ENCODE results near the gene ZBTB7C. TPM values are rescaled to one million over a fixed set of nuclear protein-coding genes. Genes with fewer than 3 reads are reported as not detected.

Gene ZBTB7C
- total RNA-seq, 2 donors from 2014 or later: 0.04 to 0.40 TPM

DNA sequence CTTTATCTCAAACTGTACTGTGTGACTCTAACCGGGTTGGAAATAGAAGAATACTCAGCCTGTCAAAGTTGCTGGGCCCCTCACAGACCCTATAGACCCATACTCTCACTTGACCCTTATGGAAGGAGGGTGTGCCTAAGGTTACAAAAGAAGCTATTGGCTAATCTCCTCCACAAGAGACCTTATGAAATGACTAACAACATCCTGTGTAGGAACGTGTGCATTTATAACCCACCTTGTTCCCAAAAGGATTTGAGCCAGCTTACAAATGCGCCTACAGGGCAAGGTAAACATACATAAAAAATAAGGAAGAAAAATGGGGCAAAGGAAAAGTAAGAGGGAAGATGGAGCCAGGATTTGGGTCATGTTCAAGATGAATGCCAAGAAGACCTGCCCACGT is 253.3 kb downstream of the ZBTB7C start:
- Mint-ChIP-seq H3K27ac (no peak overlapping the region), H3K36me3 (ENCODE audit: low read depth) (no peaks in the 10 kb centered on the region), H3K27me3 (peaks cover 7% of the 10 kb centered on the region), H3K4me1 (no peaks in the 10 kb centered on the region), H3K4me3 (no peak overlapping the region), H3K9me3 (no peaks in the 10 kb centered on the region)
- no peak for ATAC-seq (replicated peaks)

- Mint-ChIP-seq H3K4me3 (no peak overlapping the region), H3K4me1 (no peaks in the 10 kb centered on the region), H3K9me3 (no peaks in the 10 kb centered on the region), H3K27me3 (peaks cover 7% of the 10 kb centered on the region), H3K27ac (no peak overlapping the region), H3K36me3 (ENCODE audit: low read depth) (no peaks in the 10 kb centered on the region)
- ATAC-seq (replicated peaks): no peak
These were observed 254.4 kb downstream of the ZBTB7C start for GRCh38 chr18:48154828-48155227.

- no peak overlapping the region for H3K27ac Mint-ChIP-seq
- H3K4me3 Mint-ChIP-seq: no peak overlapping the region
- no peak for ATAC-seq (replicated peaks)
- H3K9me3 Mint-ChIP-seq: no peaks in the 10 kb centered on the region
- peaks cover 7% of the 10 kb centered on the region for H3K27me3 Mint-ChIP-seq
- H3K4me1 Mint-ChIP-seq: no peaks in the 10 kb centered on the region
- H3K36me3 Mint-ChIP-seq (ENCODE audit: low read depth): no peaks in the 10 kb centered on the region
These were observed 255.3 kb downstream of the ZBTB7C start for GRCh38 chr18:48153613-48154481.

DNA sequence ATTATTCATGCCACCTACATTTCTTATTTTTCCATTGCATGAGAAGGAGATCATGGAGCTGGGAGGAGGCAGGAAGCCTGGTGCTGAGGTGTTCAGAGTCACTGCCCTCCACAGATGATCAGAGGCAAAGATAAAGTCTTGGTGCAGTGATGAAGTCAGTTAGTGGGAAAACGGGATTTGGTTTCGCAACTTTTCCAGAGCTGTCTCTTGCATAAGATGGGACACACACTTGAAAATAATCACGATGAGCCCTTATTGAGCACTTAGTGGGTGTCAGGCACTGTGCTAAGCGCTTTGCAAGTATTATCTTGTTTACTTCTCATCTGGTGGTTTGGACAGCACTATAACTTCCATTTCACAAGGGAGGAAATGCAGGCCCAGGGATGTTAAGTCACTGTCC is 256.6 kb downstream of the ZBTB7C start:
- Mint-ChIP-seq H3K27ac (no peak overlapping the region), H3K4me3 (no peak overlapping the region), H3K4me1 (no peaks in the 10 kb centered on the region), H3K36me3 (ENCODE audit: low read depth) (no peaks in the 10 kb centered on the region), H3K9me3 (no peaks in the 10 kb centered on the region), H3K27me3 (peaks cover 7% of the 10 kb centered on the region)
- no peak for ATAC-seq (replicated peaks)

GRCh38 chr18:48151421-48152065 is 257.6 kb downstream of the ZBTB7C start:
- H3K36me3 Mint-ChIP-seq (ENCODE audit: low read depth): no peaks in the 10 kb centered on the region
- no peak for ATAC-seq (replicated peaks)
- H3K4me1 Mint-ChIP-seq: no peaks in the 10 kb centered on the region
- no peak overlapping the region for H3K27ac Mint-ChIP-seq
- H3K27me3 Mint-ChIP-seq: peaks cover 4% of the 10 kb centered on the region
- H3K9me3 Mint-ChIP-seq: no peaks in the 10 kb centered on the region
- H3K4me3 Mint-ChIP-seq: no peak overlapping the region

DNA sequence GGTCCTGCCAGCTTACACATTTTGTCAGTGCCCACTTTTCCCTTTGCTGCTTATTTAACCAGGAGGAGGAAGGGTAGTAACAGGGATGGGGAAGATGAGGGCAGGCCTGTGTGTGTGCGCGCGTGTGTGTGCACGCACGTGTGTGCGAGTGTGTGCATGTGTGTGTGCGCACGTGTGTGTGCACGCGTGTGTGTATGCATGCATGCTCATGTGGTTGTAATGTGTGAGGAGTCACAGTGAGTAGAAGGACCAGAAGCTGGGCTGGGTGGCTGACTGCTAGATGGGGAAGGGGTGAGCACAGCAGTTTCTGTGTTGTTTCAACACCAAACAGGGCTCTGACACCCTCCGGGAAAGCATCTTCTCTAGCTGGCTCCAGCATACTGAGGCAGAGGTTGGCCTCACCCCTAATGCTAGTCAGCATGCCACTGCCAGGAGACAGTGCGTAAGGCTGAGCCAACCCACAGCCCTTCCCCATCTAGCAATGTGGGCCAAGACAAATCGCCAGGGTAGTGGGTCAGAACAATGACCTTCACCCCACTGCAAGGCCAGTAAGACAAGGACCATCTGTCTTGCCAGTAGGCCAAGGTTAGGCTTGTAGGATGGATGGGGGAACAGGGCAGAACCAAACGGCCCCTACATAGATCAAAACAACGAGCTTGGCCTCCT is 260.0 kb downstream of the ZBTB7C start:
- no peak overlapping the region for H3K27ac Mint-ChIP-seq
- H3K27me3 Mint-ChIP-seq: no peaks in the 10 kb centered on the region
- H3K4me1 Mint-ChIP-seq: no peaks in the 10 kb centered on the region
- H3K36me3 Mint-ChIP-seq (ENCODE audit: low read depth): no peaks in the 10 kb centered on the region
- ATAC-seq (replicated peaks): no peak
- no peak overlapping the region for H3K4me3 Mint-ChIP-seq
- H3K9me3 Mint-ChIP-seq: no peaks in the 10 kb centered on the region

DNA sequence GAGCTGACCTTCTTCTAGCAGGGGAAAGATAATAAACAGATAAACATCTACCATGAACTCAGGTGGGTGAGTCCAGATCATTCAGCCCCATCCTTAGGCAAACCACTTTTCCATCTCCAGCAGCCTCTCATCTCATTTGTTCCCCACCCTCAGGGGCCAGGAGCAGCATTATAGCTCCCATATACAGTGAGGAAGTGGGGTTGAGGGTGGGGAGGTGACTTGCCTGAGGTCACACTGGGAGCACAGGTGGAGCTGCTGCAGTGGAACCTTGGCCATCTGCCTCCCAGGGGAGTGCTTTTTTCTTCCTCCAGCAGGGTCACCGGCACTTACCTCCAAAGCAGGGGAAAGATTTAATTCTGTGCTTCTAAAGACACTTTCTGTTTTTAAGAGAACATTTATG is 266.2 kb downstream of the ZBTB7C start:
- Mint-ChIP-seq H3K27me3 (peaks cover 4% of the 10 kb centered on the region), H3K9me3 (no peaks in the 10 kb centered on the region), H3K4me1 (no peaks in the 10 kb centered on the region), H3K27ac (no peak overlapping the region), H3K36me3 (ENCODE audit: low read depth) (no peaks in the 10 kb centered on the region), H3K4me3 (no peak overlapping the region)
- no peak for ATAC-seq (replicated peaks)

GRCh38 chr18:48142353-48142752 is 266.8 kb downstream of the ZBTB7C start:
- ATAC-seq (replicated peaks): no peak
- Mint-ChIP-seq H3K4me3 (no peak overlapping the region), H3K27me3 (peaks cover 11% of the 10 kb centered on the region), H3K4me1 (no peaks in the 10 kb centered on the region), H3K36me3 (ENCODE audit: low read depth) (no peaks in the 10 kb centered on the region), H3K27ac (no peak overlapping the region), H3K9me3 (no peaks in the 10 kb centered on the region)

- Mint-ChIP-seq H3K36me3 (ENCODE audit: low read depth) (no peaks in the 10 kb centered on the region), H3K27ac (no peak overlapping the region), H3K27me3 (peaks cover 14% of the 10 kb centered on the region), H3K9me3 (no peaks in the 10 kb centered on the region), H3K4me3 (no peak overlapping the region), H3K4me1 (no peaks in the 10 kb centered on the region)
- no peak for ATAC-seq (replicated peaks)
These were observed 268.5 kb downstream of the ZBTB7C start for GRCh38 chr18:48140731-48141130.

- H3K27me3 Mint-ChIP-seq: peaks cover 25% of the 10 kb centered on the region
- no peaks in the 10 kb centered on the region for H3K9me3 Mint-ChIP-seq
- no peaks in the 10 kb centered on the region for H3K4me1 Mint-ChIP-seq
- H3K4me3 Mint-ChIP-seq: no peak overlapping the region
- H3K36me3 Mint-ChIP-seq (ENCODE audit: low read depth): no peaks in the 10 kb centered on the region
- no peak for ATAC-seq (replicated peaks)
- H3K27ac Mint-ChIP-seq: no peak overlapping the region
These were observed 269.5 kb downstream of the ZBTB7C start for GRCh38 chr18:48139431-48140347.

DNA sequence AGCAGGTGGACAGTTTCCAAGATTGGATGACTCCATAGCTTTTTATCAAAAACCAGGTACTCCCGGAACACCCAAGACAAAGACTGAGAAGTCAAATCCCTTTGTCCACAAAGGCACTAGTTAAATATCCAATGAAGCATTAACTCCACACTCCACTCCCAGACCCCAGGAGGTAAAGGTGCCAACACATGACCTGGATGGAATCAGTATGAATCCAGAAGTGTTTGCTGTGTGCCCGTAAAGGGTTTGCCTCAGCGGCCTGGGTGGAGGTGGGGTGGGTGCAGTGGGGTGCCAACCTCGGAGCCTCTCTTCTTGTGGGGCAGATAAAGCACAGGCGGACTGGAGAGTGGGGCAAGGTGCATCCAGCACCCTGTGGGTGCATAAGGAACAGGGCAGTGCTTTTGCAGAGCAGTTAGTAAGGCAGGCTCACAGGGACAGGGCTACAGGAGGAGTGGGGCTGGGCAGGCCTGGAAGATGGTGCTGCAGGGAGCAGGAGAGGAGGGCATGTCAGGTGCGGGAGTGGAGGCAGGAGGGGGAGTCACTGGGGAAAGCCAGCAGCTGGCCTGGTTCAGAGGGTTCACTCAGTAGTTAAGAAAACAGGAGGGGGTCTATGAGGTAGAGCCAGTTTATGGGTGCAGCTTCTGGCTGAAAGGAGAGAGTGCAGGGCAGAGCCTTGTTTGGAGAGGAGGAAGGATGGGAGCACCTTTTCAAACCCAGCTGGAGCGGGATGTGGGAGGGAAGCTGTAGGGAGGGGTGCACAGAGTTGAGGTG is 270.3 kb downstream of the ZBTB7C start:
- no peaks in the 10 kb centered on the region for H3K9me3 Mint-ChIP-seq
- no peaks in the 10 kb centered on the region for H3K4me1 Mint-ChIP-seq
- ATAC-seq (replicated peaks): no peak
- H3K36me3 Mint-ChIP-seq (ENCODE audit: low read depth): no peaks in the 10 kb centered on the region
- H3K27ac Mint-ChIP-seq: no peak overlapping the region
- no peak overlapping the region for H3K4me3 Mint-ChIP-seq
- H3K27me3 Mint-ChIP-seq: peaks cover 25% of the 10 kb centered on the region

GRCh38 chr18:48138210-48138609 is 271.0 kb downstream of the ZBTB7C start:
- Mint-ChIP-seq H3K27ac (no peak overlapping the region), H3K27me3 (peaks cover 25% of the 10 kb centered on the region), H3K4me1 (peaks cover 3% of the 10 kb centered on the region), H3K4me3 (no peak overlapping the region), H3K36me3 (ENCODE audit: low read depth) (no peaks in the 10 kb centered on the region), H3K9me3 (no peaks in the 10 kb centered on the region)
- ATAC-seq (replicated peaks): no peak

DNA sequence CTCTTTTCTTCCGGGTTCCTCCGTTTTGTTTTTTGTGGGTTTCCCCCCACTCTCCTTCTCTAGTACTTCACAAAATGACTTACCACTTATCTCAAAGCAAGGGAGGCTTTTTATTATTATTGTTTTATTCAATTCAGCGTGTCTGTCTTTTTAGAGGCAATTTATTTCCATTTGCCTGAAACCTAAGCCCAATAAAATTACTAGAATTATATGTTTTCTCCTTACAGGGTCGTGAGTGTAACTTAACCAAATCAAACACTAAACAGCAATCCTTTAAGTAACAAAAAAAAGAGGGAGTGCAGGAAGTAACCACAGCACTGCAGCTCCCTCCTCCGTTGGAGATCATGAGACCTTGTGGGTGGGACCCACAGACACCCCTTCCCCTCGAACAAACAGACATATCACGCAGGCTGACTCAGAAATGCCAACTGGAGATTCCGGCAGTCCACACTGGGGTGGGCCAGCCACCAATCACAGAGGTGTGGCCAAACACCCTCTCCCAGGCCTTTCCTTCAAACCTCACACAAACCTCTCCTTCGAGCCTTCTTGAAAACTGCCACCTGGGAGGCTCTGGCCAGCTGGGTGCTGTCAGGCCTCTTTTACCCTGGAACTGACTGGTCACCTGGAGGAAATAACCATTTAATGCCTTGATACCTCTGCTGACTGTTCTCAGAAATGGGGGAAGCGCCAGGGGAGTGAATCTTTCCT is 271.7 kb downstream of the ZBTB7C start:
- H3K27ac Mint-ChIP-seq: no peak overlapping the region
- H3K27me3 Mint-ChIP-seq: peaks cover 25% of the 10 kb centered on the region
- H3K4me3 Mint-ChIP-seq: peak overlapping the region; percentile 53
- no peak for ATAC-seq (replicated peaks)
- no peaks in the 10 kb centered on the region for H3K36me3 Mint-ChIP-seq (ENCODE audit: low read depth)
- peaks cover 6% of the 10 kb centered on the region for H3K4me1 Mint-ChIP-seq
- H3K9me3 Mint-ChIP-seq: no peaks in the 10 kb centered on the region
